NCI-H2196 (cell line): ENCODE results near the gene ZNF674.
"Not testable (repeated sequence)": the region's sequence is repeated elsewhere in the genome, so short reads cannot be mapped to it uniquely, and the experiment has no call there.

Experiments
- DNase-seq: peaks from one replicate; lab custom pipeline; 2025; ENCODE audit not compliant: unreplicated experiment; lab: John Stamatoyannopoulos, UW

Gene ZNF674

DNA sequence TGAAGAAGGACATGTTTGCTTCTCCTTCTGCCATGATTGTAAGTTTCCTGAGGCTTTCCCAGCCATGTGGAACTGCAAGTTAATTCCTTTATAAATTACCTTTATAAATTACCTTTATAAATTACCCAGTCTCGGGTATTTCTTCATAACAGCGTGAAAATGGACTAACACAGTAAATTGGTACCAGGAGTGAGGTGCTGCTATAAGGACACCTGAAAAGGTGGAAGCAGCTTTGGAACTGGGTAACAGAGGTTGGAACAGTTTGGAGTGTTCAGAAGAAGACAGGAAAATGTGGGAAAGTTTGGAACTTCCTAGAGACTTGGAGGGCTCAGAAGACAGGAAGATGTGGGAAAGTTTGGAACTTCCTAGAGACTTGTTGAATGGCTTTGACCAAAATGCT, 66.6 kb downstream of the ZNF674 start:
- DNase-seq, result not testable (repeated sequence)

DNA sequence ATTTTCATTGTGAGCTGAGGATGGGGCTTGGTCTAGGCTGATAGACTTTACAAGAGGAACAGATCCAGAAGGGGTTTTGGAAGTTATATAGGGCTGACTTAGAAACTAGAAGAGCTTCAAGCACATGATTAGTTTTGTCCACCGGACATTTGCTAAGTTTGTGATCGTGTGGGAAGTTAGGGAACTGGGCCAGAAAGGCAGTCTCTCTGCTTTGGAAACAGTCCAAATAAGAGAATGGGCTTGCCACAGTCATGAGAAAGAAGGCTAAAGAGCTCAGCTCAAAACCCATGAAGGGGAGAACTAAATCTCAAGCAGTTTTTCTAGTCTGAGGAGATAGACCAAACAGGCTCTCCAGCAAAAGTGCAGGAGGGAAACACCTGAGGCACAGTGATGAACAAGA, 67.8 kb downstream of the ZNF674 start:
- DNase-seq, result no peak

DNA sequence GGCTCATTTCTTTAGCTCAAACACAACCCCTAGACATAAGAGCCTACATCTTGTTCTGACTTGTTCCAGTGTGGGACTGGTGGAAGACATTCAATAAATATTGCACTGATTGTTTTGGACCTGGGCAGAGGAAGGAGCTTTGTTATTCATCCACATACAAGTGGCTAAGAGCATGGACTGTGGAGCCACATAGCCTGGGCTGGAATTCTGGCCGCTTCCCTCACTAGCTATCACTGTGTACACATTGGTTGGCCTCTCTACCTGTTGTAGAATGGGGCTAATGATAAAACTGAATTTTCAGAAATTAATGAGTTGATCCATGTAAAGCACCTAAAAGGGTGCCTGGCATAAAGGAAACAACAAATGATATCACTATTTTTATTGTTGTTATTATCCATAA, 80.0 kb downstream of the ZNF674 start:
- DNase-seq, result no peak

DNA sequence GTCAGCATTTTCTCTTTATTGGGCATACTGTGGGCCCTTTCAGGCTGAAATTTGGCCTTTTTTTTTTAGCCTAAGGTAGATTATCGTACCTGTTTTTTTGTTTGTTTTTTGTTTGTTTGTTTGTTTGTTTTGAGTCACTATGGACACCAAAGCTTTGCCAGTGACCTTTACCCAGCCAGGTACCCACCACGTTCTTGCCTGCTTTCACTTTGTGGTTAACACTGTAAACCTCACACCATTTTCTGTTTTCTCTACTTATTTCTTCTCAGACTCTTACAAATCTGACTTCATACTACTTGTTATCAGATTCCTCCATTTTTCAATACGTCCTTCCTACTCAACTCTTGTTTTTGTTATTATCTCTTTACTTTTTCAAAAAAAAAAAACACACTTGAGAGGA, 81.5 kb downstream of the ZNF674 start:
- DNase-seq, result no peak

DNA sequence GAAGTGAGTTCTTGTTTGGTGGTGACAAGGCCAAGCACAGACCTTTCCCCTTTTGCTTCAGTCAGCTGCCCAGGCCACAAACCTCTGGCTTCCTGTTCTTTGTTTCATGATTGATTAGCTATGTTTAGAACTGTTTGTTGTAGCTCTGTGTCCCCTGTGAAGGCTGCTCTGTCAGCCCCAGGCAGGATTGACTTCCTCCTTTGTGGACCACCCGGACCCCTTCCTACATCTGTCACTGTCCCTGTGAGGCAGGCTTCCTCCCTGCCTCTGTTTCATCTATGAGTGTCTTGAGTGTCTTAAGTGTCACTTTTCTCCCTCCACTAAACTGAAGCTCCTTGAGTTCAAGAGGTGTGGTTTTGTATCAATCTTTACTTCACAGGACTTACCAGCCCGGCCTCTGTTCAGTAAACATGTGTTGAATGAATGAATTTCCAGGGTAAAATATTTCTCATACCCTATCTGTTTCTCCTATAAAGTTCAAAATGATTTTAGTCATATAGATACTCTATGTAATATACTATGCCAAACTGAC, 83.5 kb downstream of the ZNF674 start:
- no peak for DNase-seq

DNA sequence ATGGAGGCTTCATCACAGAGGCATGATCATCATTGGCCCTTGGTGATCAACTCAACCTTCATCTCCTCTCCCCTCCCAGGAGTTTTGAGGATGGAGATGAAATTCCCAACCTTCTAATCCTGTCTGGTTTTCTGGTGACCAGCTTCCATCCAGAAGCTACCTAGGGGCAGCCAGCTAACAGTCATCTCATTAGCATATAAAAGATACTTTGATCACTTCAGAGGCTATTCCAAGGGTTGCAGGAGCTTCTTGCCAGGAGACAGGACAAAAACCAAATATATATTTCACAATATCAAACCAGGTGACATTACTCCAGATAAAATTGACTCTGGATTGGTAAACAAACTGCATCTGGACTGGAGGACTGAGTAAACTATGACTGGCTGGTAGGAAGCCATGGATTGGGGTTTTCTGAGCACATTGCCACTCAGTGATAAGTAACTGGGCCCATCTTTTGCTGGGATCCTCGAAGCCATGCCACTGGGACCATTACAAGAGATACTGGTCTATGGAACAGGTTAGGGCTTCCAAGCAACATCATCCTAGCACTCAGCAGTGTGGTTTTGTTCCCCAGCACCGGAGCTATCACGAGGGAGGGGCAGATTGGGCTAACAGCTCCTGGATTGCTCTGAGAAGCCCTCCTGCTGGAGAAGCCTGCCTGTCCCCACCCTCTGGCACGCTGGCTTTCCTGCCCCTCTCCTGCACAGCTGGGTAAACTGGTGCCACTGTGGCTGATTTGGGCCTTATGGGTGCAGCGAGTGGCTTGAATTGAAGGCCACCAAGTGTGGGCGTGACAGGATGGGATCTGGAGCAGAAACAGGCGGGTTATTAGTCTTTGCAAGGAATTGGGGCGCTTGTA, 84.2 kb downstream of the ZNF674 start:
- DNase-seq, result not testable (repeated sequence)

DNA sequence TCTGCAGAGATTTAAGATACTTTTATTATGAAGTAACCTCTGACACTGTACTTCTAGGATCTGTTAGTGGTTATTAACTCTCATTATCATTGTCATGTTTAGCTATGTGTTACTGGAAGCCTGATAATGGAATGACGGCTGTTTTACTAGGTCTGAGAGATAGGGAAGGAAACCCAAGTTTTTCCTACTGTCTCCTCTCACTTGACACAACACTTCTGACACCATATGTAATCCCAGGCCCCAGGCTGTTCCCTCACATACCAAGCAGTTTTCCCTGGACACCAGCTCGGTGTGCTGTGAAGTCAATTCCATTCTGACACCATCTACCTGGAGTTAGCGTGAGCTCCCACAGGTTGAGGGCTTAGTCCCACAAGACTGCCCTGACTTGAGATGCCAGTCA, 85.6 kb downstream of the ZNF674 start:
- DNase-seq, result no peak

DNA sequence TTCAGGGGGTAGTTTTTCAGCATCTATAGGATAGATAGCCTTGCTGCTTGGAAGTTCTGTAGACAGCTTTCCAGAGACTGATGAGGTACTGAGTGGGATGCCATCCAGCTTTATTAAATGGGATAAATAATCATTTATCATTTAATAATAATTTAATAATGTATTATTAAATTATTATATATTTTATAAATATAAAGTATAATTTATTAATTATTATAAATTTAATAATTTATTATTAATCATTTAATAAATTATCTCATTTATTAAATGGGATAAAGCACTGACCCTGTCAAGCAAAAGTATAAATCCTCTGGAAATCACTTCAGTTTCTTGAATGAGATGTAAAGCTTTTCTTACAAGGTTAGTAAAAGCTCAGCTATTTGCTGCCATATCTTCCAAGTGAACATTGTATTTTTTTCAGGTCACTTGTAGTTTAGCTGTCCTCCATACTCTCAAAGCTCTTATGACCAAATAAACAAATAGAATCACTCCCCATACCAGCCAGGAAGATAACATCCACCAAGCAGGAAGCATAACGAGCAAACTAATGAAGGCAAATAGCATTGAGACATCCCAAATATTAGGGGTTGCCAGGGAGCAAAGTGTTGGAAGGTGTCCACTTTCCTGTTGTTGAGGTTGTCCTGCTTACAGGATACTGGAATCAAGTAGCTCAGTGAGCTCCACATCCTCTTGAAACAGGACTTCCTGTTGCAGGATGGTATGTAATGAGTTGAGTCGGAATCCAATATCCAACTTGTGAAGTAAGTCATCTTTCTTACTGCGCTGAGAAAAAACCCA, 88.9 kb downstream of the ZNF674 start:
- DNase-seq, result no peak
